Stimulated activated CD8-positive, alpha-beta memory T cell treated with anti-CD3 and anti-CD28 coated beads, Interleukin-12 subunit alpha, Interleukin-12 subunit beta, amount 100 ng/mL, for 4 hours (primary cell): Measurements from ENCODE around the gene TMEM119.
A peak's percentile ranks its signal among the peaks of the same experiment; 100 is the strongest.
"Not testable (repeated sequence)": the region's sequence is repeated elsewhere in the genome, so short reads cannot be mapped to it uniquely, and the experiment has no call there.

Source experiments
- DNase-seq: peaks from one replicate; pipeline ENCODE4 v3.0.0-alpha.2; 2020; ENCODE audit warnings: low read depth

The TMEM119 gene

GRCh38 chr12:108634341-108634751 is 36.5 kb upstream of the TMEM119 start:
- no peak for DNase-seq

DNA sequence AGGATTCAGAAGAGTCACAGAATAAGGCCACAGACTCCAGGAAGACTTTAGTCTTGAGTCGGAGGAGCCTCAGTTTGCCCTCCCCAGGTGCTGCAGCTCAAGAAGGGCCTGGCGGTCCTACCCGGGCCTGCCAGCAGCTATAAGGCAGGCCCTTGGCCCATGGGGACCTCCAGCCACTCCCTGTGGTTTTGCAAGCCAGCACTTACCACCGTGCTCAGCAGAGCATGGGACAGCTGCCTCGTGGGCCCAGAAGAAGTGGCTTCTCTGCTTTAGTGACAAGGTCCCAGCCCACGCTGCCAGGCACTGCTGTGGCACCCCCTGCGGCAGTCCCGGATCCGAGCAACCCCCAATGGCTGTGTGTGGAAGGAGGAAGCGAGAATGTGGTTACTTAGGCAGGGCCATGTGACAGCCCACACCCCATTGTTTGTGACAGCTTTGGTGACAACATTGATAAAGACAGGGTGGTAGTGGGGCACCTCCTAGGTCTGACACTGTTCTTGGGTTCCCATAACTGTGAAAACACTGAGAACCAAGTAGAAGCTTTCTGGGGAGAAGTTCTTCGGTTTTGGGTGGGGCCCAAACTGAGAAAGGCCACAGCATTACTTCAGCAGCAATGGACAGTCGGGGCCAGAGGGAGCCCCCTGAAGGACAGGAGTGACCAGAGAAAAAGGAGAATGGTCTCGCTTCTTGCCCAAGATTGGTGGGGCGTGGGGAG is 35.8 kb upstream of the TMEM119 start, which contains the start of gene SELPLG:
TSS of gene SELPLG (minus strand) at position 361 of the 715 bp plus-strand sequence. CDS start 9,587 bp downstream, outside the sequence.
- peak; percentile 75 for DNase-seq

DNA sequence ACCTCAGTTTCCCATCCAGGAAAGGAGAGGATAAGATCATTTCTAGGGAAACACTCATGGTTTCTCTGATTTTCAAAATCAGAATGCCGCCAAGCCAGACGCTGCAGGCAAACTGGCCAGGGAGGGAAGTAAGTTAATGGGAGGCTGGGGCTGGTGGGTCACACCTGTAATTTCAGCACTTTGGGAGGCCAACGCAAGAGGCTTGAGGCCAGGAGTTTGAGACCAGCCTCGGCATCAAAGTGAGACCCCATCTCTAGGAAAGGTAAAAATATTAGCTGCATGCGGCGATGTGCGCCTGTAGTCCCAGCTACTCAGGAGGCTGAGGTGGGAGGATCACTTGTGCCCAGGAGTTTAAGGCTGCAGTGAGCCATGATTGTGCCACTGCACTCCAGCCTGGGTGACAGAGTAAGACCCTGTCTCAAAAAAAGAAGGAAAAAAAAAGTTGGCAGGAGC is 35.2 kb upstream of the TMEM119 start:
- DNase-seq = no peak

GRCh38 chr12:108631261-108631660 is 33.4 kb upstream of the TMEM119 start:
- not testable (repeated sequence) for DNase-seq

DNA sequence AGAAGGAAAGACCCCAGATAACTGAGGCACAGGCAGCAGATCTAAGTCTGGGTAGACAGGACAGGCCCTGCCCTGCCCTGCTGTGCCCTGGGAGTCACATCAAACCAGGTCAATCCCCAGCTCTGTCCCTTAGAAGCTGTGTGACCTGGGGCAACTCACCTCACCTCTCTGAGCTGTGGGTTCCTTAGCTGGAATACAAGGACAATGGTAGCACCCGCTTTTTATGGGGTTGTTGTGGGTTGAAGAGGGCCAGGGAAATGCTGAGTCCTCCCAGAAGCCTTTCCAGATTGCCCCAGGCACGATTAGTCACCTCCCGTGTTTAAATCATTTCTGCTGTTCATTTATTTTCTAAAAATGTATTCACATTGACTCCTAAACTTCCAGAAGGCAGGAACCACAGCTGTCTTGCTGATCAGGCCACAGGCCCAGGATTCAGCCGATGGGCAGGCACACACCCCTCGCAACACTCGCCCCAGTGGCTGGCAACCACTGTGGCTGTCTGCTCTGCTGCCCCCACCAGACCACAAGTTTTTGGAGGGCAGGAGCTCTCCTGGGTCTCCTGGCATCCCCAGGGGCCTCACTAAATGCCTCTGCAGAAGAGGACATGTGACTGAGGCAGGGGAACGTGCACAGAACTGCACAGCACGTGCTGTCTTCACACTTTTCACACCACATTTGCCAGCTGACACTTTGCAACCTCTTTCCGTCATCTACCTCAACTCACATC is 32.8 kb upstream of the TMEM119 start:
- no peak for DNase-seq

- no peak for DNase-seq
These were observed 32.1 kb upstream of the TMEM119 start for GRCh38 chr12:108629824-108630476.

- no peak for DNase-seq
These were observed 31.3 kb upstream of the TMEM119 start for GRCh38 chr12:108629151-108629550.

DNA sequence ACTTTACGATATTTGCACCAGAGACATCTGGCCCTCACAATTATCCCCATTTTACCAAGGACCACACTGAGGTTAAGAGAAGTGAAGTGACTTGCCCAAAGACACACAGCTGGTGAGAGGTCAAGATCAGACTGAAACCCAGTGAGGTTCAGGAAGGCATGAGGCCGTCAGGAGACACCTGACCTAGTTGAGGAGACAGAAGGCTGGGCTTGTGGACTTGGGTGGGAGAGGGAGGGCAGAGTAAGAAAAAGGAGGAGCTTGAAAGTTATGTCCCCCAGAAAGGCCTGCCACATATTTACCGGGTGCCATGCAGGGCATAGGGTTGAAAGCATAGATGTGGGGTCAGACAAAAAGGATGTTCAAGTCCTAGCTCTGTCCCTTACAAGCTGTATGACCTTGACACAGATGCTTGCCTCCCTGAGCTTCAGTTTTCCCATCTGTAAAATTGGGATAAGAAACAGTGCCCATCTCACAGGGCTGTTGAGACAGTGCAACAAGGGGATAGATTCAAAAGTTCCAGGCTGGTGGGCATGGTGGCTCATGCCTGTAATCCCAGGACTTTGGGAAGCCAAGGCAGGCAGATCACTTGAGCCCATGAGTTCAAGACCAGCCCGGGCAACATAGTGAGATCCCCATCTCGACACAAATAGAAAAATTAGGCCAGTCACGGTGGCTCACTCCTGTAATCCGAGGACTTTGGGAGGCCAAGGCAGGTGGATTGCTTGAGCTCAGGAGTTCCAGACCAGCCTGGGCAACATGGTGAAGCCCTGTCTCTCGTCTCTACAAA is 29.4 kb upstream of the TMEM119 start:
- DNase-seq = no peak

DNA sequence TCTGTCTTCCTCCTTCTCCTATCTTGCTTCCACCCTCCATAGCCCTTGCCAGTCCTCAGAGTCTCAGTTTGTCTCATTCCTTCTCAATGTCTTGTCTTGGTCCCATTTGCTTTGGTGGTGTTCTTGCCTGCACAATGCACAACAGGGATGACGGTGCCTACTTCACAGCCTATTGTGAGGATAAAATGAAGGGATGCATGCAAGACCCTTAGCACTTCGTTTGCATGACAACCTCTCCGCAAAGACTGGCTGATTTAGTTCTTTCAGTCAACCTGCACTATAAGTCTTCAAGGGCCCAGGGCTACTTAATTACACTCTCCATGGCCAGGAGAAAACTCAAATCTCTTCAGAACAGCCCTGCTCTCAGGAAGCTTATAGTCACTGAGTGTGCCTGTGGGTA is 27.3 kb upstream of the TMEM119 start:
- no peak for DNase-seq

DNA sequence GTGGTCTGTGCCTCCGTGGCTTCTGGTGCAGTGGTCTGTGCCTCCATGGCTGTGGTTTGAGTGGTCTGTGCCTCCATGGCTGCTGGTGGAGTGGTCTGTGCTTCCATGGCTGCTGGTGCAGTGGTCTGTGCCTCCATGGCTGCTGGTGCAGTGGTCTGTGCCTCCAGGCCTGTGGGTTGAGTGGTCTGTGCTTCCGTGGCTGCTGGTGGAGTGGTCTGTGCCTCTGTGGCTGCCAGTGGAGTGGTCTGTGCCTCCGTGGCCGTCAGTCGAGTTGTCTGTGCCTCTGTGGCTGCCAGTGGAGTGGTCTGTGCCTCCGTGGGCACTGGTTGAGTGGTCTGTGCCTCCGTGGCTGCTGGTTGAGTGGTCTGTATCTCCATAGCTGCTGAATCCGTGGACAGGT is 25.7 kb upstream of the TMEM119 start:
- no peak for DNase-seq

- no peak for DNase-seq
These were observed 25.1 kb upstream of the TMEM119 start for GRCh38 chr12:108622921-108623514.

GRCh38 chr12:108622421-108622820 is 24.5 kb upstream of the TMEM119 start:
- DNase-seq = no peak

- DNase-seq = no peak
These were observed 23.3 kb upstream of the TMEM119 start for GRCh38 chr12:108621161-108621560.

GRCh38 chr12:108620236-108620879 is 22.5 kb upstream of the TMEM119 start:
- no peak for DNase-seq

DNA sequence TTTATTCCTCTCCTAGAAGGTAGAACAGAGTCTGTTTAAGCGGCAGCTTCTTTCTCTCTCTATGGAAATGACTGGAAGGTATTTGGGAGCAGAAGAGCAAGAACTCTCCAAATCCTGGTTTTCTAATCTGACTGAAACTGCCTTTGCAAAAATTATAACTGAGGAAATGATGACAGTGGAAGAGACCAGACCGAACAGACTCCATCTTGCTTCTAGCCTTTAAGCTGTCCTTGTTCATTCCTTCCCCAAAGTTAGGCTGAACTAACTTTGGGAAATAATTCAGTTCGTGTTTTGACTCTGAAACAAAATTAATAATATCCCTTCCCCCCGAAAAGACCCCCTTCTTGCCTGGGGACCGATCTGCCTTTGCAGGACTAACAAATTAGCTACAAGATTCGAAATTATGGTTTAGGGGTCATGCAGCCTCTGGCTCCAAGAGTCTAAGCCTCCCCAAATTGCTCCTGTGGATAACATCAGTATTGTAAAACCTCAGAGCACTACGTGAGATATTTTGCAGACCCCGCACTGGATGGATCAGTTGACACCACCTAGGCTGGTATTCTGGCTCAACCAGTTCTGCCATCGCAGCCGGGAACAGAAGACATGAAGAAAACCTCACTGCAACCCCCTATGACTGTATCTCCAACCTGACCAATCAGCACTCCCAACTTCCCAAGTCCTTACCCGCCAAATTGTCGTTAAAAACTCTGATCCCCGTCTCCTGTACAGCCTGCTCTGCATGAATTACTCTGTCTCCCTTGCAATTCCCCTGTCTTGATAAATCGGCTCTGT is 21.7 kb upstream of the TMEM119 start:
- DNase-seq = no peak

DNA sequence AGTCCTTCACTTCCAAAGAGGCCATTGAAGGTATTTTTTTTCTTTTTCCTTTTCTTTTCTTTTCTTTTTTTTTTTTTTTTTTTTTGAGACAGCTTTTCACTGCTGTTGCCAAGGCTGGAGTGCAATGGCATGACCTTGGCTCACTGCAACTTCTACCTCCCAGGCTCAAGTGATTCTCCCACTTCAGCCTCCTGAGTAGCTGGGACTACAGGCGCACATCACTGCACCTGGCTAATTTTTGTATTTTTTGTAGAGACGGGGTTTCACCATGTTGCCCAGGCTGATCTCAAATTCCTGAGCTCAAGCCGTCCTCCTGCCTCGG is 21.0 kb upstream of the TMEM119 start:
- not testable (repeated sequence) for DNase-seq

DNA sequence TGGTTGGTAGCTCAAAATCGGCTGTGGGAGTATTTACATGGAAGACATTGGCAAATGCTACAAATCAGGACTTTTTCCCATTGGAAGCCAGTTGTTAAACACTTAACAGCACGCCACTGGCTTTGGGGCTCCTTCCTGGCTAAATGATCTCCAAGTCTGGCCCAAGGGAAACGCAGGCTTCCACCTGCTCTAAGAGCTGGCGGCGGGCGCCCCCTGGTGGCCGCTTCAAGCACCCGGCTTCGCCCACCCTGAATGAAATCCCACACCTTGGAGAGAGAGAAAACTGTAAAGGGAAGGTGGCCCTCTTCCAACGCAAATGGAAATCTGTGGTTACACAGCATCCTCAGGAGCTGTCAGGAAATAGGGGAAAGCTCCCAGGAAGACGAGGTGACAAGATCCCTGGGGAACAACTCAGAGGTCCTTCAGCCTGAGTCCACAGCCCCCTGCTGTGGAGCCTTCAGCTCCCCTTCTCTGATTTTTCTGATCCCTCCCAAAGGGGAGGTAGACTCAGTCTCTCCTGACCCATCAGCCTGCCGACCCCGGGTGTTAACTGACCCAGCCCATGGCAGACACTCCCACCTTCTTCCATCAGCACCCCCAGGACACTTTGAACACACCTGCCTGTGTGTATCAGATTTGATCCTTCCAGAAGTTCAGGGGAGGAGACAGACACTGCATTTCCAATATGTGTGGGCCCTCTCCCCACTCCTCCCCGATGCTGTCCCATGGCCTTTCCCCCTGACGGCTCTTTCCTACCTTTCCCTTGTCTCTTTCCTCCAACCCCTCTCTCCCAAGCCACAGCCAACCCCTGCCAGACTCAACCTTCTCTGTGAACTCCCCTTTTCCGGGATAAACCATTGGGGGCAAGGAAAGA is 20.4 kb upstream of the TMEM119 start:
- DNase-seq = peak; percentile 54

DNA sequence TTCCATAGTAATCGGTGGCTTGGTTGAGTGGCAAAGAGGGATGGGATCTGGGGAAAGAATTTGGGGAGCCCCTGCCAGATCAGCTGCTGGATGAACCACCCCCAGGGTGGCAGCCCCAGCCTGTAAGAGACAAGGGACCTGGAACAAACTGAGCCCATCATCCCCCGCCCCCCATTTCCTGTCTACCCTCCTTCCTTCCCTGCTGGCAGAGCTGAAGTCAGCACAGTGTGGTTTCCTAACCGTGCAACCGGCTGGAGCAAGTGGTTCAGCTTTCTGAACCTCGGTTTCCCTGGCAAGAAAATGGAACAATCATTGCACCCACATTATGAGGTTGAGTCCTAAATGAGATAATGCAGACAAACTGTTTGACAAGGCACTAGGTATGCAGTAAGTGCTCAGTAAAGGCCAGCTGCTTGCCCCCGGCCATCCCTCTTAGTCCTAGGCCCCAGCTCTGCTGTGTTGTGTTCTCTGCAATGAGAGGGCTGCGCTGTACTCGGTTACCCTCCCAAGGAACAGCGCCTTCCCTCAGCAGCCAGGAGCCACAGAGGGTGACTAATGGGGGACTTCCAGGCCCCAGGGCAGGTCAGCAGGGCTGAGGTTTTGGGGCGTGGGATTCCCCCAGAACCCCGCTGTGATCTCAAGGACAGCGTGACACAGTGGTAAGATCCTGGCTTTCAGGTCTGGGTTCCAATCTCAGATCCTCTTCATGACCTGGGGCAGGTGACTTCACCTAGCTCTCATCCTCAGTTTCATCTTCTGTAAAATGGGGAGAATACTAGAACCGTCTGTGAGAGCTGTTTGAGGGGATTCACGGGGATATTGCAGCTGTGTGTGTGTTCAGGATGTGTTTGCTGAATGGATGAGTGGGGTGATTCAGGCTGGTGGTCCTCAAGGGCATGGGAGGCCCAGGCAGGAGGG is 19.3 kb upstream of the TMEM119 start:
- DNase-seq = peak; percentile 70
